ENCODE results near the gene RALB. TPM values are rescaled to one million over a fixed set of nuclear protein-coding genes. Genes with fewer than 3 reads are reported as not detected.

Gene RALB
- total and polyA plus RNA-seq, 2 of the 8 experiments (the other 6 are each of a cell fraction or from before 2014, with no cell fraction given), result 12.0 to 16.6 TPM

DNA sequence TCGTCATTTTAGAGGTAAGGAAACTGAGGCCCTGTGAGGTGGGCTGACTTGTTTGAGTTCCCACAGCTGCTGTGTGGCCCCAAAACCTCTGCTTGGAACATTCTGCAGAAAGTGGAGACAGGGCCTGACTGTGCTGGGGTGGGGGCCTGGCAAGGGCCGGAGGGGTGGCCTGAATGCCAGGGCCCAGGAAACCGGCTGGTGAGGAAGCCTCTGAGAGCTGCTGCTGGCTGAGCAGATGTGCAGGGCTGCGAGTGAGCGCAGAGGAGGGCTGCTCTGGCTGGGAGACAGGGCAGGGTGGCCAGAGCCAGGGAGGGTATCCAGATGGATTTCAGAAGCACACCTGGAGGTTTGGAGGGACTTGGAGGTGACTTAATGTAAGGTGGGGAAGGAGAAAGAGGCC, 63.4 kb downstream of the RALB start (continued):
- TF ChIP-seq SAP30 (IDR thresholded peaks at IDR 0.05; ENCODE audit: insufficient read depth, insufficient replicate concordance, low read length), result no peak
- TF ChIP-seq, protein P1, sequence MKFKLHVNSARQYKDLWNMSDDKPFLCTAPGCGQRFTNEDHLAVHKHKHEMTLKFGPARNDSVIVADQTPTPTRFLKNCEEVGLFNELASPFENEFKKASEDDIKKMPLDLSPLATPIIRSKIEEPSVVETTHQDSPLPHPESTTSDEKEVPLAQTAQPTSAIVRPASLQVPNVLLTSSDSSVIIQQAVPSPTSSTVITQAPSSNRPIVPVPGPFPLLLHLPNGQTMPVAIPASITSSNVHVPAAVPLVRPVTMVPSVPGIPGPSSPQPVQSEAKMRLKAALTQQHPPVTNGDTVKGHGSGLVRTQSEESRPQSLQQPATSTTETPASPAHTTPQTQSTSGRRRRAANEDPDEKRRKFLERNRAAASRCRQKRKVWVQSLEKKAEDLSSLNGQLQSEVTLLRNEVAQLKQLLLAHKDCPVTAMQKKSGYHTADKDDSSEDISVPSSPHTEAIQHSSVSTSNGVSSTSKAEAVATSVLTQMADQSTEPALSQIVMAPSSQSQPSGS (IDR thresholded peaks at IDR 0.05; ENCODE audit: low read length), result no peak
